Gastroesophageal sphincter (tissue), 4 donors: ENCODE measurements around the gene ZC3H15. TPM values are rescaled to one million over a fixed set of nuclear protein-coding genes. Genes with fewer than 3 reads are reported as not detected.

ENCODE experiments used
- ATAC-seq: fragments of 150-250 bp; one replicate; pipeline ENCODE4 v1.9.1; 2016; ENCODE audit warnings: mild to moderate bottlenecking, moderate library complexity
- H3K27ac ChIP-seq, 4 donors: fragments of 200-600 bp; sonication (generic) in 3 of 4; 1 replicate in 3 of 4; 2 replicates in 1 of 4; pipeline ENCODE4 v1.5.1; 2016 to 2019
- H3K27me3 ChIP-seq: fragments of 200-600 bp; sonication (generic); one replicate; pipeline ENCODE4 v1.5.1; 2019
- H3K36me3 ChIP-seq, 2 donors: fragments of 200-600 bp; sonication (generic); one replicate each; pipeline ENCODE4 v1.5.1; 2019; ENCODE audit warnings: control low read depth in 1 of 2
- H3K4me1 ChIP-seq, 3 donors: fragments of 200-600 bp; sonication (generic); 1 replicate in 2 of 3; 2 replicates in 1 of 3; pipeline ENCODE4 v1.5.1; 2016 to 2019; ENCODE audit warnings: control low read depth in 2 of 3
- H3K4me3 ChIP-seq, 2 donors: fragments of 200-600 bp; sonication (generic); one replicate each; pipeline ENCODE4 v1.5.1; 2019; ENCODE audit warnings: mild to moderate bottlenecking in 1 of 2, moderate library complexity in 1 of 2
- H3K9me3 ChIP-seq, 3 donors: fragments of 200-600 bp; sonication (generic); one replicate each; pipeline ENCODE4 v1.5.1; 2017 to 2019; ENCODE audit warnings: control low read depth in 2 of 3
- CTCF ChIP-seq, 4 experiments: fragments of 200-600 bp in 2 of 4; fragments of 450-650 bp in 2 of 4; sonication (generic) in 1 of 4; IDR thresholded peaks; one replicate each; pipeline ENCODE4 v1.5.1; 2017 to 2019; ENCODE audit warnings: antibody characterized with exemption in 4 of 4, mild to moderate bottlenecking in 2 of 4, moderate library complexity in 2 of 4
- EP300 ChIP-seq: sonication (generic); formaldehyde crosslinking; IDR thresholded peaks from one replicate; pipeline ENCODE4 v1.6.1; 2017; ENCODE audit warnings: antibody characterized with exemption, mild to moderate bottlenecking
- POLR2A ChIP-seq, 2 donors: fragments of 450-650 bp; IDR thresholded peaks; one replicate each; pipeline ENCODE4 v1.6.1; 2017; ENCODE audit warnings: antibody characterized with exemption in 2 of 2, mild to moderate bottlenecking in 2 of 2, moderate library complexity in 1 of 2
- POLR2AphosphoS5 ChIP-seq: sonication (generic); formaldehyde crosslinking; IDR thresholded peaks from one replicate; pipeline ENCODE4 v1.6.1; 2017; ENCODE audit warnings: antibody characterized with exemption
- WGBS, 2 donors: methylation state at CpG; one replicate each; pipeline ENCODE4 v1.1.5; 2018; ENCODE audit warnings: low coverage in 1 of 2; 5-methylcytosine and 5-hydroxymethylcytosine counted together
- total RNA-seq, 4 donors: library from RNA; depleted of rRNA; stranded (reverse); fragments of >200 nt; gene quantifications; one replicate each; pipeline ENCODE4 v1.1.0, GENCODE V29; 2016

Gene ZC3H15
- total RNA-seq, 4 donors from 2014 or later, result 46.3 to 74.6 (median 67.4) TPM

- Histone ChIP-seq H3K27ac (no peak overlapping the region), H3K27me3 (no peaks in the 10 kb centered on the region), H3K4me1 (no peaks in the 10 kb centered on the region), H3K4me3 (no peak overlapping the region), H3K9me3 (no peaks in the 10 kb centered on the region), H3K36me3 (no peaks in the 10 kb centered on the region)
- no peak for TF ChIP-seq EP300
- no peak for TF ChIP-seq POLR2AphosphoS5
- no peak for TF ChIP-seq POLR2A (IDR thresholded peaks at IDR 0.05)
- no peak for TF ChIP-seq CTCF (IDR thresholded peaks at IDR 0.05)
- WGBS, 2 donors, result 95 to 100% methylated on average over 2 of the region's 2 CpGs
- no peak for ATAC-seq
These were observed 42.2 kb upstream of the ZC3H15 start for GRCh38 chr2:186443851-186444250.

- H3K27ac ChIP-seq, result no peak overlapping the region
- no peak overlapping the region for H3K4me3 ChIP-seq
- H3K36me3 ChIP-seq, result no peaks in the 10 kb centered on the region
- no peak for ATAC-seq
- H3K4me1 ChIP-seq, result no peaks in the 10 kb centered on the region
- 86 to 94% methylated on average over 4 of the region's 4 CpGs for WGBS, 2 donors
- no peaks in the 10 kb centered on the region for H3K9me3 ChIP-seq
- H3K27me3 ChIP-seq, result no peaks in the 10 kb centered on the region
- TF ChIP-seq POLR2A (IDR thresholded peaks at IDR 0.05) (no peak), POLR2AphosphoS5 (no peak), EP300 (no peak)
These were observed 40.6 kb upstream of the ZC3H15 start for GRCh38 chr2:186445506-186445905.

GRCh38 chr2:186455613-186456012, 30.4 kb upstream of the ZC3H15 start:
- TF ChIP-seq POLR2A (IDR thresholded peaks at IDR 0.05) (no peak), POLR2AphosphoS5 (no peak), CTCF (IDR thresholded peaks at IDR 0.05) (no peak), EP300 (no peak)
- Histone ChIP-seq H3K9me3 (no peaks in the 10 kb centered on the region), H3K4me3 (no peak overlapping the region), H3K4me1 (no peaks in the 10 kb centered on the region), H3K36me3 (peaks cover 0 to 28% of the 10 kb centered on the region in 2 donors), H3K27ac (no peak overlapping the region), H3K27me3 (no peaks in the 10 kb centered on the region)
- no peak for ATAC-seq

GRCh38 chr2:186456941-186457340, 29.1 kb upstream of the ZC3H15 start:
- Histone ChIP-seq H3K27ac (no peak overlapping the region), H3K36me3 (peaks cover 0 to 28% of the 10 kb centered on the region in 2 donors), H3K4me3 (no peak overlapping the region), H3K9me3 (no peaks in the 10 kb centered on the region), H3K27me3 (no peaks in the 10 kb centered on the region), H3K4me1 (no peaks in the 10 kb centered on the region)
- no peak for ATAC-seq
- WGBS, 2 donors, result 94 to 100% methylated on average over 4 of the region's 4 CpGs
- TF ChIP-seq POLR2AphosphoS5 (no peak), CTCF (IDR thresholded peaks at IDR 0.05) (no peak), EP300 (no peak), POLR2A (IDR thresholded peaks at IDR 0.05) (no peak)

GRCh38 chr2:186457908-186458307, 28.2 kb upstream of the ZC3H15 start:
- TF ChIP-seq POLR2AphosphoS5 (no peak), EP300 (no peak), POLR2A (IDR thresholded peaks at IDR 0.05) (no peak), CTCF (IDR thresholded peaks at IDR 0.05) (no peak)
- Histone ChIP-seq H3K27ac (no peak overlapping the region), H3K4me1 (no peaks in the 10 kb centered on the region), H3K9me3 (no peaks in the 10 kb centered on the region), H3K36me3 (peaks cover 0 to 28% of the 10 kb centered on the region in 2 donors), H3K4me3 (no peak overlapping the region), H3K27me3 (no peaks in the 10 kb centered on the region)
- no peak for ATAC-seq
- WGBS, 2 donors, result 46 to 51% methylated on average over 3 of the region's 3 CpGs
